Testis (tissue), 3 donors: ENCODE data around the gene SPDEF. TPM values are rescaled to one million over a fixed set of nuclear protein-coding genes. Genes with fewer than 3 reads are reported as not detected.

ENCODE experiments used
- DNase-seq: peaks from one replicate; pipeline ENCODE4 v3.0.0-alpha.2; 2019
- H3K27ac ChIP-seq, 2 donors: fragments of 200-600 bp; sonication (generic); one replicate each; pipeline ENCODE4 v1.5.1; 2019
- H3K27me3 ChIP-seq: fragments of 200-600 bp; sonication (generic); one replicate; pipeline ENCODE4 v1.5.1; 2019
- H3K36me3 ChIP-seq: fragments of 200-600 bp; sonication (generic); one replicate; pipeline ENCODE4 v1.5.1; 2017; ENCODE audit warnings: low read depth; ENCODE audit errors: missing control alignments
- H3K4me1 ChIP-seq: fragments of 200-600 bp; sonication (generic); one replicate; pipeline ENCODE4 v1.5.1; 2019
- H3K4me3 ChIP-seq, 2 donors: fragments of 200-600 bp; sonication (generic); one replicate each; pipeline ENCODE4 v1.5.1; 2017 to 2019
- H3K9me3 ChIP-seq: fragments of 200-600 bp; sonication (generic); one replicate; pipeline ENCODE4 v1.5.1; 2017
- POLR2A ChIP-seq: fragments of 450-650 bp; IDR thresholded peaks from one replicate; pipeline ENCODE4 v1.6.1; 2017; ENCODE audit warnings: antibody characterized with exemption, mild to moderate bottlenecking, moderate library complexity
- WGBS, 2 donors: methylation state at CpG; one replicate each; pipeline ENCODE4 v1.1.5; 2018; 5-methylcytosine and 5-hydroxymethylcytosine counted together
- intact Hi-C: fragments of 100-400 bp; cut with DNase I; formaldehyde crosslinking; loops from one replicate; pipeline ENCODE4 v1.15.1; 2023; ENCODE audit warnings: low total_unique reads
- polyA plus RNA-seq: library from polyadenylated mRNA; stranded (reverse); fragments of 350-450 nt; fragmentation: Illumina TruSeq; extraction: RNeasy Lipid Tissue Mini Kit (QIAGEN cat#74804); gene quantifications from one replicate; pipeline ENCODE4 v1.2.3, GENCODE V29; 2014; ENCODE audit warnings: low read depth, low replicate concordance; ENCODE audit not compliant: insufficient read depth
- total RNA-seq, 2 donors: library from RNA; depleted of rRNA; stranded (reverse); fragments of >200 nt; gene quantifications; one replicate each; pipeline ENCODE4 v1.2.3, GENCODE V29; 2016
- TF ChIP-seq, protein P1 (sequence below), 3 experiments: fragments of 450-650 bp in 2 of 3; fragments of 200-600 bp in 1 of 3; sonication (generic) in 1 of 3; IDR thresholded peaks; one replicate each; pipeline ENCODE4 v1.5.1; 2016 to 2019; ENCODE audit warnings: antibody characterized with exemption in 3 of 3, mild to moderate bottlenecking in 2 of 3, moderate library complexity in 1 of 3

Gene SPDEF
- total and polyA plus RNA-seq, 3 donors from 2014 or later, result 0.33 to 0.62 (median 0.47) TPM

DNA sequence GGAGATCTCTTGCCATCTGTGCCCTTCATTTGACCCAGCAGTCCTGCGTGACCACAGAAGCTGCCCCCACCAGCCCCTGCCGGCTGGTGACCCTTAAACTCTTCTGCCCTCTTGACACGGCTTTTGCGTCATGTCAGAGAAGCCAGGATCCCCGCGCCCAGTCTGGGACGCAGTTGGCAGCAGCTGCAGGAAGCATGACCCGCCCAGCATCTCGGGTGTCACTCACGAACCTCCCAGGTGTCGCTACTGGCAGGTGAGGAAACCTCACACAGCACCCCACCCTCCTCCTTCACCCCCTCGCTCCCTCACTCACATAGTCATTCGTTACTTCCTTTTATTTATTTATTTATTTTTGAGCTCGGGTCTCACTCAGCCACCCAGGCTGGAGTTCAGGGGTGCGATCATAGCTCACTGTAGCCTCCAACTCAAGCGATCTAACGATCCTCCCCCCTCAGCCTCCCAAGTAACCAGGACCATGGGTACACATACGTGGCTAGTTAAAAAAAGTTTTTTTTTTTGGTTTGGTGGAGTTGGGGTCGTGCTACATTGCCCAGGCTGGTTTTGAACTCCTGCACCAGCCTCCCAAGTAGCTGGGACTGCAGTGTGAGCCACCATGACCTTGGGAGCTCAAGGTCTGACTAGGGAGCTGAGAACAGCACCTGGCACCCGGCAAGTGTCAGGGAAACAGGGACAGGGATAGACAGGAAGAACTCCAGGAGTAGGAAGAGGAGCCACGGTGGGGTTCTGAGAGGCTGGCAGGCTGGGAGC lies 14.1 kb upstream of the SPDEF start:
- no peaks in the 10 kb centered on the region for H3K36me3 ChIP-seq
- no peak overlapping the region for H3K27ac ChIP-seq
- no peaks in the 10 kb centered on the region for H3K27me3 ChIP-seq
- H3K4me3 ChIP-seq, result no peak overlapping the region
- WGBS, 2 donors, result 78 to 84% methylated on average over 19 to 21 of the region's 21 CpGs
- H3K4me1 ChIP-seq, result no peaks in the 10 kb centered on the region
- TF ChIP-seq, protein P1, sequence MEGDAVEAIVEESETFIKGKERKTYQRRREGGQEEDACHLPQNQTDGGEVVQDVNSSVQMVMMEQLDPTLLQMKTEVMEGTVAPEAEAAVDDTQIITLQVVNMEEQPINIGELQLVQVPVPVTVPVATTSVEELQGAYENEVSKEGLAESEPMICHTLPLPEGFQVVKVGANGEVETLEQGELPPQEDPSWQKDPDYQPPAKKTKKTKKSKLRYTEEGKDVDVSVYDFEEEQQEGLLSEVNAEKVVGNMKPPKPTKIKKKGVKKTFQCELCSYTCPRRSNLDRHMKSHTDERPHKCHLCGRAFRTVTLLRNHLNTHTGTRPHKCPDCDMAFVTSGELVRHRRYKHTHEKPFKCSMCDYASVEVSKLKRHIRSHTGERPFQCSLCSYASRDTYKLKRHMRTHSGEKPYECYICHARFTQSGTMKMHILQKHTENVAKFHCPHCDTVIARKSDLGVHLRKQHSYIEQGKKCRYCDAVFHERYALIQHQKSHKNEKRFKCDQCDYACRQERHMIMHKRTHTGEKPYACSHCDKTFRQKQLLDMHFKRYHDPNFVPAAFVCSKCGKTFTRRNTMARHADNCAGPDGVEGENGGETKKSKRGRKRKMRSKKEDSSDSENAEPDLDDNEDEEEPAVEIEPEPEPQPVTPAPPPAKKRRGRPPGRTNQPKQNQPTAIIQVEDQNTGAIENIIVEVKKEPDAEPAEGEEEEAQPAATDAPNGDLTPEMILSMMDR (IDR thresholded peaks at IDR 0.05), result no peak
- TF ChIP-seq POLR2A, result no peak
- H3K9me3 ChIP-seq, result no peaks in the 10 kb centered on the region
- no peak for DNase-seq
- intact Hi-C loops, result no loop called here

GRCh38 chr6:34569361-34569973 lies 13.3 kb upstream of the SPDEF start:
- no peak for DNase-seq
- 87% methylated on average over 4 to 5 of the region's 5 CpGs for WGBS, 2 donors
- Histone ChIP-seq H3K27ac (no peak overlapping the region), H3K36me3 (no peaks in the 10 kb centered on the region), H3K4me3 (no peak overlapping the region), H3K27me3 (no peaks in the 10 kb centered on the region), H3K4me1 (no peaks in the 10 kb centered on the region), H3K9me3 (no peaks in the 10 kb centered on the region)
- intact Hi-C loops, result no loop called here
- TF ChIP-seq, protein P1 (IDR thresholded peaks at IDR 0.05), result no peak

GRCh38 chr6:34568341-34569201 lies 12.4 kb upstream of the SPDEF start:
- Histone ChIP-seq H3K27ac (no peak overlapping the region), H3K4me1 (no peaks in the 10 kb centered on the region), H3K4me3 (no peak overlapping the region), H3K27me3 (no peaks in the 10 kb centered on the region), H3K36me3 (no peaks in the 10 kb centered on the region), H3K9me3 (no peaks in the 10 kb centered on the region)
- intact Hi-C loops, result no loop called here
- no peak for TF ChIP-seq POLR2A
- TF ChIP-seq, protein P1 (IDR thresholded peaks at IDR 0.05), result no peak
- 65 to 72% methylated on average over 12 of the region's 12 CpGs for WGBS, 2 donors
- DNase-seq, result no peak

DNA sequence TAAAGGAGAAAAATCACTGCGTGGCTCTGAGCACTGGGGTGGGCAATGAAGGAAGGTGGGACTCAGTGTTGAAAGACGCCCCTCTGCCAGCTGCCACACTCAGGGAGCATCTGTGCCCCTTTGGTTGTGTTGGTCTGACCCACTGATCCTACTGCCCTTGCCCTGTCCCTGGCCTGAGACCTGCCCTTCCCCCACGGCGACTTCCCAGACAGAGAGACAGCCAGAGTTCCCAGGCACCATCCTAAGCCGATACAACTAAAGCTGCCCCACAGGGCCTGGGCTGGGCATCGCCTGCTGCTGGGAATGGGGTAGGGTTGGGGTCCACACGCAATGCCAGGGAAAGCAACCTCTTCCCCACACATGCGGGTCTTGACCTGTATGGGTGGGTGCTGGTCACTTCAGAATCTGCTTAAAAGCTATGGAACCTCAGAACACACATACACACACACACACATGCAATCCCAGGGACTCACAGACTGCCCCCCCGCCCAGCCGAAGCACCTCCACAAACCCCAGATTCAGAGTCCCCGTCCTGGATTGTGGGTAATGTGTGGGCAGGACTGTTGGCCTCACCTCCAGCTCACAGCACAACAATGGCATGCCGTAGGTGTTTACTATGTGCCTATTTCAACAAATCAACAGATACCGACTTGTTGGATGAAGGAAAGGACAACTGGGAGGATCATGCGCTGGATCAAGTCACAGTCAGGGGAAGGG lies 10.9 kb upstream of the SPDEF start:
- TF ChIP-seq, protein P1 (IDR thresholded peaks at IDR 0.05), result no peak
- no peak for TF ChIP-seq POLR2A
- no peak overlapping the region for H3K27ac ChIP-seq
- H3K27me3 ChIP-seq, result no peaks in the 10 kb centered on the region
- DNase-seq, result no peak
- no peaks in the 10 kb centered on the region for H3K36me3 ChIP-seq
- no peaks in the 10 kb centered on the region for H3K4me1 ChIP-seq
- H3K9me3 ChIP-seq, result no peaks in the 10 kb centered on the region
- H3K4me3 ChIP-seq, result no peak overlapping the region
- 83 to 88% methylated on average over 14 of the region's 14 CpGs for WGBS, 2 donors
- intact Hi-C loops, result no loop called here
